GM18511 (cell line): ENCODE results near the gene DECR2.

Experiments used
- ATAC-seq: cut with Tn5 transposase; IDR thresholded peaks from one replicate; pipeline ENCODE4 v1.9.1; 2021; ENCODE audit warnings: mild to moderate bottlenecking, moderate library complexity; ENCODE audit not compliant: unreplicated experiment

The DECR2 gene

GRCh38 chr16:364595-365491 is 36.8 kb upstream of the DECR2 start:
- no peak for ATAC-seq

GRCh38 chr16:366476-366875 is 35.2 kb upstream of the DECR2 start:
- no peak for ATAC-seq

GRCh38 chr16:367333-367903 is 34.3 kb upstream of the DECR2 start:
- no peak for ATAC-seq

- no peak for ATAC-seq
Observed at GRCh38 chr16:368388-369158, 33.1 kb upstream of the DECR2 start.

- no peak for ATAC-seq
Observed at GRCh38 chr16:369275-369865, 32.3 kb upstream of the DECR2 start.

GRCh38 chr16:369866-370436 is 31.7 kb upstream of the DECR2 start:
- ATAC-seq = no peak

GRCh38 chr16:370443-370842 is 31.2 kb upstream of the DECR2 start, which contains the start of gene MRPL28:
Gene MRPL28 (minus strand): TSS chr16:370538. CDS start chr16:370218, 320 bp downstream.
- ATAC-seq = peak; percentile 90

GRCh38 chr16:370979-371514 is 30.6 kb upstream of the DECR2 start:
- no peak for ATAC-seq

- no peak for ATAC-seq
Observed at GRCh38 chr16:371515-372301, 30.0 kb upstream of the DECR2 start.

GRCh38 chr16:372302-372983 is 29.2 kb upstream of the DECR2 start:
- no peak for ATAC-seq

- ATAC-seq = no peak
Observed at GRCh38 chr16:373020-373598, 28.6 kb upstream of the DECR2 start.

GRCh38 chr16:373848-374615 is 27.7 kb upstream of the DECR2 start:
- no peak for ATAC-seq

- no peak for ATAC-seq
Observed at GRCh38 chr16:374616-374926, 27.1 kb upstream of the DECR2 start.

- no peak for ATAC-seq
Observed at GRCh38 chr16:375212-375611, 26.5 kb upstream of the DECR2 start.

GRCh38 chr16:375927-376816 is 25.5 kb upstream of the DECR2 start:
- ATAC-seq = no peak

- no peak for ATAC-seq
Observed at GRCh38 chr16:376817-377418, 24.8 kb upstream of the DECR2 start.

- no peak for ATAC-seq
Observed at GRCh38 chr16:377419-377951, 24.2 kb upstream of the DECR2 start.
